ENCODE data around the gene CD163L1.

CD163L1 gene

GRCh38 chr12:7321624-7322023 lies 122.3 kb downstream of the CD163L1 start:
- DNase-seq: no peak

DNA sequence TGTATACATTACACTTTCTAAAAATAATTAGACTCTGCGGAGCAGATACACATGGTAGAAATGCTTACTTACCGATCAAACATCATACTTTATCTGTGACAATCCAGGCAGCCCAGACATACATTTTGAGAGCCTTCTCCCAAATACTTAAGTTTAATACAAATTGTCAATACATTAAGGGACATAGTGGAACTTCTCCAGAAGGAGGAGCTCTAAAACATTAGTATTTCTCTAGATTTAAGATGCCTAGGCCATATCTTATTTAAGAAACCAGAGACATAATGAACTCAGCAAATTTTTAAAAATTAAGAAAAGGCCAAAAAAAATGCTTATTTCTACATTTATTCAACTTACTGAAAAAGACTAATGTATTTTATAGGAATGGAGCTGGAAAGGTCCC lies 124.0 kb downstream of the CD163L1 start:
- no peak for DNase-seq

GRCh38 chr12:7310070-7310469 lies 133.9 kb downstream of the CD163L1 start:
- no peak for DNase-seq

Measured in right forelimb (tissue), 1 donor.